Prostate gland (tissue), 2 donors: ENCODE measurements around the gene SPPL3. TPM values are rescaled to one million over a fixed set of nuclear protein-coding genes. Genes with fewer than 3 reads are reported as not detected.

Experiments used
- DNase-seq: peaks from one replicate; pipeline ENCODE4 v3.0.0-alpha.2; 2019; ENCODE audit warnings: low spot score
- H3K27ac ChIP-seq, 2 donors: fragments of 200-600 bp; sonication (generic); 2 replicates each; pipeline ENCODE4 v1.5.1; 2017 to 2019
- H3K27me3 ChIP-seq: fragments of 200-600 bp; sonication (generic); replicated peaks from 2 replicates; pipeline ENCODE4 v1.5.1; 2019; ENCODE audit not compliant: insufficient read depth
- H3K36me3 ChIP-seq, 2 donors: fragments of 200-600 bp; sonication (generic); 1 replicate in 1 of 2; 2 replicates in 1 of 2; pipeline versions ENCODE4 v1.5.1 to v1.8.1; 2017 to 2019
- H3K4me1 ChIP-seq: fragments of 200-600 bp; sonication (generic); replicated peaks from 2 replicates; pipeline ENCODE4 v1.5.1; 2019
- H3K4me3 ChIP-seq, 2 donors: fragments of 200-600 bp; sonication (generic); 2 replicates each; pipeline ENCODE4 v1.5.1; 2017 to 2019
- H3K9me3 ChIP-seq: fragments of 200-600 bp; sonication (generic); 2 replicates; pipeline ENCODE4 v1.5.1; 2017
- CTCF ChIP-seq, 4 experiments: fragments of 200-600 bp in 2 of 4; fragments of 450-650 bp in 2 of 4; sonication (generic) in 2 of 4; IDR thresholded peaks; 1 replicate in 3 of 4; 2 replicates in 1 of 4; pipeline ENCODE4 v1.5.1; 2016 to 2019; ENCODE audit warnings: antibody characterized with exemption in 4 of 4, mild to moderate bottlenecking in 2 of 4, moderate library complexity in 2 of 4
- POLR2A ChIP-seq: fragments of 450-650 bp; IDR thresholded peaks from one replicate; pipeline ENCODE4 v1.6.1; 2016; ENCODE audit warnings: antibody characterized with exemption, mild to moderate bottlenecking
- POLR2AphosphoS5 ChIP-seq: sonication (generic); formaldehyde crosslinking; IDR thresholded peaks from one replicate; pipeline ENCODE4 v1.6.1; 2017; ENCODE audit warnings: antibody characterized with exemption
- WGBS: methylation state at CpG from one replicate; pipeline ENCODE4 v1.1.5; 2018; 5-methylcytosine and 5-hydroxymethylcytosine counted together
- intact Hi-C: fragments of 100-400 bp; cut with DNase I; formaldehyde crosslinking; loops from one replicate; pipeline ENCODE4 v1.14.2; 2022
- total RNA-seq, 2 donors: library from RNA; depleted of rRNA; stranded (reverse); fragments of >200 nt; gene quantifications; one replicate each; pipeline ENCODE4 v1.1.0, GENCODE V29; 2016

Gene SPPL3
- total RNA-seq, 2 donors from 2014 or later = 36.0 to 37.1 TPM

- no peak for DNase-seq
- Histone ChIP-seq H3K27ac (no peak overlapping the region), H3K36me3 (no peaks in the 10 kb centered on the region), H3K9me3 (no peaks in the 10 kb centered on the region), H3K27me3 (no peaks in the 10 kb centered on the region), H3K4me3 (no peak overlapping the region), H3K4me1 (peaks cover 5% of the 10 kb centered on the region)
- 68% methylated on average over 4 of the region's 4 CpGs for WGBS
- TF ChIP-seq POLR2A (no peak), CTCF (IDR thresholded peaks at IDR 0.05) (no peak), POLR2AphosphoS5 (no peak)
- intact Hi-C loops = no loop called here
These were observed 146.9 kb downstream of the SPPL3 start for GRCh38 chr12:120757226-120757742.

- DNase-seq = no peak
- H3K27me3 ChIP-seq = no peaks in the 10 kb centered on the region
- TF ChIP-seq CTCF (IDR thresholded peaks at IDR 0.05) = no peak
- no peak for TF ChIP-seq POLR2A
- TF ChIP-seq POLR2AphosphoS5 = no peak
- H3K36me3 ChIP-seq = no peaks in the 10 kb centered on the region
- H3K27ac ChIP-seq = no peak overlapping the region
- intact Hi-C loops = no loop called here
- H3K4me3 ChIP-seq = no peak overlapping the region
- no peaks in the 10 kb centered on the region for H3K9me3 ChIP-seq
- H3K4me1 ChIP-seq = no peaks in the 10 kb centered on the region
These were observed 148.9 kb downstream of the SPPL3 start for GRCh38 chr12:120755269-120755668.

- no peak overlapping the region for H3K27ac ChIP-seq
- DNase-seq = no peak
- no peaks in the 10 kb centered on the region for H3K4me1 ChIP-seq
- H3K9me3 ChIP-seq = no peaks in the 10 kb centered on the region
- intact Hi-C loops = no loop called here
- H3K4me3 ChIP-seq = no peak overlapping the region
- no peaks in the 10 kb centered on the region for H3K36me3 ChIP-seq
- TF ChIP-seq POLR2AphosphoS5 = no peak
- TF ChIP-seq POLR2A = no peak
- TF ChIP-seq CTCF (IDR thresholded peaks at IDR 0.05) = no peak
- H3K27me3 ChIP-seq = no peaks in the 10 kb centered on the region
These were observed 149.4 kb downstream of the SPPL3 start for GRCh38 chr12:120754792-120755191.

GRCh38 chr12:120751389-120751788, 152.8 kb downstream of the SPPL3 start:
- DNase-seq = no peak
- Histone ChIP-seq H3K9me3 (no peaks in the 10 kb centered on the region), H3K27ac (no peak overlapping the region), H3K27me3 (no peaks in the 10 kb centered on the region), H3K4me3 (no peak overlapping the region), H3K36me3 (no peaks in the 10 kb centered on the region), H3K4me1 (no peaks in the 10 kb centered on the region)
- 95% methylated on average over 9 of the region's 9 CpGs for WGBS
- no peak for TF ChIP-seq CTCF (IDR thresholded peaks at IDR 0.05)
- no peak for TF ChIP-seq POLR2AphosphoS5
- TF ChIP-seq POLR2A = no peak
- intact Hi-C loops = no loop called here

- TF ChIP-seq POLR2A (no peak), POLR2AphosphoS5 (no peak), CTCF (IDR thresholded peaks at IDR 0.05) (no peak)
- Histone ChIP-seq H3K4me3 (no peak overlapping the region), H3K27ac (no peak overlapping the region), H3K9me3 (no peaks in the 10 kb centered on the region), H3K36me3 (no peaks in the 10 kb centered on the region), H3K27me3 (no peaks in the 10 kb centered on the region), H3K4me1 (no peaks in the 10 kb centered on the region)
- intact Hi-C loops = no loop called here
- 95% methylated on average over 5 of the region's 5 CpGs for WGBS
- no peak for DNase-seq
These were observed 153.4 kb downstream of the SPPL3 start for GRCh38 chr12:120750806-120751205.
